ENCODE measurements around the gene PRSS22.

Gene PRSS22

GRCh38 chr16:2879854-2880508 lies 22.0 kb upstream of the PRSS22 start:
- DNase-seq: no peak

- peak; percentile 78 for DNase-seq
Measured at GRCh38 chr16:2874912-2875362, 17.0 kb upstream of the PRSS22 start.

- no peak for DNase-seq
Measured at GRCh38 chr16:2874032-2874911, 16.3 kb upstream of the PRSS22 start.

- DNase-seq: no peak
Measured at GRCh38 chr16:2871926-2872325, 14.0 kb upstream of the PRSS22 start.

- peak; percentile 91 for DNase-seq
Measured at GRCh38 chr16:2867987-2868789, 10.2 kb upstream of the PRSS22 start.

GRCh38 chr16:2867661-2867986 lies 9.7 kb upstream of the PRSS22 start:
- DNase-seq: no peak

- DNase-seq: no peak
Measured at GRCh38 chr16:2866431-2866830, 8.5 kb upstream of the PRSS22 start.

GRCh38 chr16:2865651-2866050 lies 7.7 kb upstream of the PRSS22 start:
- DNase-seq: no peak

GRCh38 chr16:2860826-2861567 lies 3.0 kb upstream of the PRSS22 start:
- no peak for DNase-seq

GRCh38 chr16:2859686-2860265 lies 1.8 kb upstream of the PRSS22 start:
- DNase-seq: no peak

GRCh38 chr16:2858245-2859025 lies 465 bp upstream of the PRSS22 start:
- DNase-seq: no peak

- no peak for DNase-seq
Measured at GRCh38 chr16:2856686-2857450, 1.1 kb downstream of the PRSS22 start.

- DNase-seq: no peak
Measured at GRCh38 chr16:2856061-2856670, 1.8 kb downstream of the PRSS22 start.

- no peak for DNase-seq
Measured at GRCh38 chr16:2855536-2855935, 2.4 kb downstream of the PRSS22 start.

- DNase-seq: no peak
Measured at GRCh38 chr16:2854700-2855309, 3.2 kb downstream of the PRSS22 start.

- DNase-seq: no peak
Measured at GRCh38 chr16:2853531-2854073, 4.4 kb downstream of the PRSS22 start.

- no peak for DNase-seq
Measured at GRCh38 chr16:2852731-2853507, 5.1 kb downstream of the PRSS22 start.

- no peak for DNase-seq
Measured at GRCh38 chr16:2852003-2852730, 5.8 kb downstream of the PRSS22 start.

Data from midbrain (tissue), 1 donor.